HG03460 (cell line): ENCODE measurements around the gene NBDY.
"Not testable (repeated sequence)": the region's sequence is repeated elsewhere in the genome, so short reads cannot be mapped to it uniquely, and the experiment has no call there.

Experiments
- ATAC-seq: cut with Tn5 transposase; IDR thresholded peaks from one replicate; pipeline ENCODE4 v1.9.1; 2021; ENCODE audit not compliant: unreplicated experiment

The NBDY gene

DNA sequence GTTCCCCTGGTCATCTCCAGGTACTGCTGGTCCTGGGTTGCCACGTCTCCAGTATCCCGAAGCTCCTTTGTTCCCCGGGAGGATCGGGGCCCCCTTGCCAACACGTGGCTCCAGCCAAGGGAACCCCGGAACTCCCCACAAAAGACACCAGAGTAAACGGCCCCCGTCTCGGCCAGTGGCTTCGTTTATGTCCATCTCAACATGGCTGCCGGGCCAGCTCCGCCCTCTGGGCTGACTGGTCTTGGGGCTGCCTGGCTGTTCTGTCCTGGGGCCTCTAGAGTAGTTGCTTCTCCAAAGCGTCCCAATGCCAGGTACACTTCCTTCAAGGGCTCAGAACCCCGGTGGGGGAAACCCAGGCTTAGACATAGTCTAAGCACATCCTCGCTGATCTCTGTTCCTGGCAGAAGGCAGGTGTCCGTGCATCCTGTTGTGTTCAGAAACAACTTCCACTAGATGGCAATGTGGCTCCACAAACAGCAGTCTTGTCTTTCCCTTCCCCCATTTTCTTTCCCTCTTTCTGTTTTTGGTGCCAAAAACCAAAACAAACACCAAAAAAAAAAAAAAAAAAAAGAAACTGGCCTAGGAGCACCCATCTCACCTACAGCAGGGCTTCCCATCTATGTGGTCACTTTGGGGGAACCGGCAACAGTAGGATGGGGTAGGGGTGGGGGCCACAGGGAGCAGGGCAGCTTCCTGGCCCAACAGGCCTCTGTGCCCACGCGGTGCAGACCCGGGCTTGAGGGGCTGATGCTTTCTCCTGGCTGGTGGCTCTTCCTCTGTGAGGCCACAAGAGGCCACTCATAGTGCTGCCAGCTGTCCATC is 35.3 kb downstream of the NBDY start:
- peak; percentile 58 for ATAC-seq

DNA sequence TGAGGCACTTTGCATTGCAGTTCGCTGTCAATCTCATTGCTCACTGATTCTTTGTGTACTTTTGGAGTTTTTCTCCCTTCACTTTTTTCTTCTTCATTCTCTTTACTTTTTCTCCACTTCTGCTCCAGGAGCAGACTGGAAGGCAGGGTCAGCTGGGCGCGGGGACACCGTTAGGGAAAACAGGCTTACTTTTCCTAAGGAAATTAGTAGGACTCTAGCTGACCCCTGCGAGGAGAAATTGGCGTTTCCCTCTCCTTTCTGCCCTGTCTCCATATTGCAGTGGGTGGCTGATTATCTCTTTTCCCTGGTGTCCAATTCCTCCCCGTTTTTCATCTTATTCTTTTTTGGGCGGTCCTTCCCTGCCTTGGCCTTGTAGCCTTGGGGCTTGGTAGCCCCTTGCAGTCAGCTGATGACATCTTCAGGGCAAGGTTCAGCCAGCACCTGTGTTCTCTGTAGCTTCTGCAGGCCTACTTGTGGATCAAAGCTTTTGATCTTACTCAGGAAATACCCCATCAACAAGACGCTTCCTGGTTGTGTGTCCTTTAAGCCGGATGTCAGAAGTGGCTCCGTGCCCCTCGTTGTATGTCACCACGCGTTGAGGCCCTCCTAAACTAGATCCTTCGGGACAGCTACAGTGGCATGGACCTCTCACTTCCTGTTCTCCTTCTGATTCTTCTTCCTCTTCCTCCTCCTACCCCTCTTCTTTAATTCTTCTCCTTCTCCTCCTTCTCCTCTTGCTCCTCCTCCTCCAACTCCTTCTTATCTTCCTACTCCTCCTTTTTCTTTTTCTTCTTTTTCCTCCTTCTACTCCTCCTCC is 36.1 kb downstream of the NBDY start:
- no peak for ATAC-seq

GRCh38 chrX:56765811-56766553 is 36.9 kb downstream of the NBDY start:
- no peak for ATAC-seq

- ATAC-seq = no peak
Measured at GRCh38 chrX:56766554-56767347, 37.7 kb downstream of the NBDY start.

GRCh38 chrX:56767348-56768119 is 38.5 kb downstream of the NBDY start:
- ATAC-seq = not testable (repeated sequence)

DNA sequence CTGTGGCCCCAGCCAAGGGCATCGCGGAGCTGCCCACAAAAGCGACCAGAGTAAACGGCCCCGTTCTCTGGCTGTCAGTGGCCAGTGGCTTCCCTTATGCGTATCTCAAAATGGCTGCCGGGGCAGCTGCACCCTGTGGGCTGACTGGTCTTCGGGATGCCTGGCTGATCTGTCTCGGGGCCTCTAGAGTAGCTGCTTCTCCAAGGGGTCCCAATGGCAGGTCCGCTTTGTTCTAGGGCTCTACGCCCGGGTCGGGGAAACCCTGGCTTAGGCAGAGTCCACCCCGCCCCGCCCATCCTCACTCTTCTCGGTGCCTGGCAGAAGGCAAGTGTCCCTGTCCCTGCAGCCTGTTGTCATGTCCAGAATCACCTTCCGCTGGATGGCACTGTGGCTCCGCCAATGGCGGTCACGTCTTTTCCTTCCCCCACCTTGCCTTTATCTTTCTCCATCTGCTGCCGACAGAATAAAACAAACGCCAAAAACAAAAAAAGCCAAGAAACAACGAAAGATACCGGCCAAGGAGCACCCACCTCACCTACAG is 39.1 kb downstream of the NBDY start:
- not testable (repeated sequence) for ATAC-seq

- not testable (repeated sequence) for ATAC-seq
Measured at GRCh38 chrX:56772675-56773521, 43.9 kb downstream of the NBDY start.

DNA sequence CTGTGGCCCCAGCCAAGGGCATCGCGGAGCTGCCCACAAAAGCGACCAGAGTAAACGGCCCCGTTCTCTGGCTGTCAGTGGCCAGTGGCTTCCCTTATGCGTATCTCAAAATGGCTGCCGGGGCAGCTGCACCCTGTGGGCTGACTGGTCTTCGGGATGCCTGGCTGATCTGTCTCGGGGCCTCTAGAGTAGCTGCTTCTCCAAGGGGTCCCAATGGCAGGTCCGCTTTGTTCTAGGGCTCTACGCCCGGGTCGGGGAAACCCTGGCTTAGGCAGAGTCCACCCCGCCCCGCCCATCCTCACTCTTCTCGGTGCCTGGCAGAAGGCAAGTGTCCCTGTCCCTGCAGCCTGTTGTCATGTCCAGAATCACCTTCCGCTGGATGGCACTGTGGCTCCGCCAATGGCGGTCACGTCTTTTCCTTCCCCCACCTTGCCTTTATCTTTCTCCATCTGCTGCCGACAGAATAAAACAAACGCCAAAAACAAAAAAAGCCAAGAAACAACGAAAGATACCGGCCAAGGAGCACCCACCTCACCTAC is 44.5 kb downstream of the NBDY start:
- not testable (repeated sequence) for ATAC-seq

GRCh38 chrX:56778099-56778923 is 49.3 kb downstream of the NBDY start:
- not testable (repeated sequence) for ATAC-seq

GRCh38 chrX:56778924-56779468 is 50.0 kb downstream of the NBDY start:
- ATAC-seq = not testable (repeated sequence)

- not testable (repeated sequence) for ATAC-seq
Measured at GRCh38 chrX:56780681-56781649, 51.9 kb downstream of the NBDY start.

DNA sequence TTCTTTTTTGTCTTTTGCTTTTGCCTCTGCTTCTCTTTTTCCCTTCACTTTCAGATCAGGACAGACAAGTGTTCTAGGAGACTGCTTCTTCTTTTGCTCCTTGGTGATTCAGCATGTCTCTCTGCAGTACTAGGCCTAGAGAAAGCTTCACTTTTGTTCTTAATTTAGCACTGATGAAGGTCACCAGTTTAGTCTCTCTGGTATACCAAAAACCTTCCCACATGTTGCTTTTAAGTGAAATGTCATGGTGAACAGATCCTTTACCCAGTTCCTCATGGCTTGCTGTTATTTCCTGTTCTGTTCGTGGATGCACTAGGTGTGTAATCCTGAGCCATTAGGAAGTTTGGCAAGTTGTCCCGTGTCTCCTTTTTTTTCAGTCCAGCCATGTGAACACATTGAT is 53.3 kb downstream of the NBDY start:
- ATAC-seq = no peak

GRCh38 chrX:56782791-56783449 is 53.9 kb downstream of the NBDY start:
- ATAC-seq = no peak

DNA sequence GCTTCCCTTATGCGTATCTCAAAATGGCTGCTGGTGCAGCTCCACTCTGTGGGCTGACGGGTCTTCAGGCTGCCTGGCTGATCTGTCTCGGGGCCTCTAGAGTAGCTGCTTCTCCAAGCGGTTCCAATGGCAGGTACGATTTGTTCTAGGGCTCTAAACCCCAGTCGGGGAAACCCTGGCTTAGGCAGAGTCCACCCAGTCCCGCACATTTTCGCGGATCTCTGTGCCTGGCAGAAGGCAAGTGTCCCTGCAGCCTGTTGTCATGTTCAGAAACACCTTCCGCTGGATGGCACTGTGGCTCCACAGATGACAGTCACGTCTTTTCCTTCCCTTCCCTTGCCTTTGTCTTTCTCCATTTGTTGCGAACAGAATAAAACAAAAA is 54.4 kb downstream of the NBDY start:
- ATAC-seq = no peak

DNA sequence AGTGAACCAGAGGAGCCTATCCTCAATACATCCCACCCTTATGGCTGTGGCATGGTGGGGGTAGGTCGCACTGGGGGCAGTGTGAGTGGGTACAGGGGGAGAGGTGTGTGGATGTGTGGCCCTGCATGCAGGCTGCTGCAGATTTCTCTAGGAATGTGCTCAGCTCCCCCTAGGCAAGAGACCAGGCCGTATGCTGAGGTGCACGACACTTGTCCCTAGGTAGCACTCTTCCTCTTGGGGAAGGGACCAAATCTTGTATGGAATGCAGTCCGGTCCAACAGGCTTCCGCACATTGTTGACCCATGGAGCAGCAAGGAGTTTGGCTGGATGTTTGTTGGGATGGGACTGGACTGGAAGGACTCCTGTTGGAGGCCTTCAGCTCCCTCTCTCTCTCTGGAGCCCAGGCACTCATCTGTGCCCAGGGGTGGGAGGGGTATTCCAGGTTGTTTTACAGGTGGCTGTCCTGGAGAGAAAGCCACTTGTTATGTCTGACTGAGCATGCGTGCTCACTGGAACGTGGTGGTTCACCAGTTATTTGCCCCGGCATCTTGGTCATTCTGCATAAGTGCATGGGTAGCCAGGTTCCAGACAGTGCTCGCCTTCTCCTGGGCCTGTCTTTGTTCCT is 55.1 kb downstream of the NBDY start:
- no peak for ATAC-seq
